ENCODE measurements around the gene GFPT1.
A peak's percentile ranks its signal among the peaks of the same experiment; 100 is the strongest.

GFPT1 gene

DNA sequence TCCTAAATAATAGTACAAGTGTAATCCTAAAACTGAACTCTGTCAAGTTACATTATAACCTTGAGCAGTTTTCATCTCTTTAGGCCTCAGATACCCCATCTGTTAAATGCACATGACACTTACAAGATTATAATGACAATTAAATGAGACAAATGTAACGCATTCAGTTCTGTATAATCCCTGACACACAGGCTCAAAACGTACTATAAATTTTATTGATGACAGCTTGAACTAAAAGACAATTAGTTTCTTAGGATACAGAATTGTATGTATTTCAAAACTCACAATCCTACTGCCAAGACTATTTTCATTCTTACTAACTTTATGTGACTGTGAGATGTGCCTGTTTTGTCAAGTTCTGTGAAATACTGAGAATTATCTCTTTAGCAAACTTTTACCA is 56.2 kb downstream of the GFPT1 start:
- no peak for DNase-seq (ENCODE audit: extremely low read depth in 1 of 2, low read depth in 1 of 2)

DNA sequence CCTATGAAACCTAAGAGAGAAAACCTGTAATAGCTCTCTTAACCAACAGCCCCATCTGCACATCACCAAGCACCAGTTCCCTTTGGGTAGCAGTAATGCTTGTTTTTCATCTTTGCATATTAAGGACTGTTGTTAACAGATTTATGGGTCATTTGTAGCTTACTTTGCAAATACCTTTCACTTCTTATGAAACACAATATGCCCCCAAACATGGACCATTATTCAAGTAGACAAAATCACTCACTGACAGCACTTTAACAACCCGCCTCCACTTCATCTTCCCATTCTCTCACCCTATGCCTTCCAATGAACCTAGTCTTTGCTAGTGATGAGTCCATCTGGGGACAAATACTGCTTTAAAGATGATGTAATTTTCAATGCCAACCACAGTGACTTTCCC is 64.4 kb downstream of the GFPT1 start:
- DNase-seq (ENCODE audit: extremely low read depth in 1 of 2, low read depth in 1 of 2), result no peak

DNA sequence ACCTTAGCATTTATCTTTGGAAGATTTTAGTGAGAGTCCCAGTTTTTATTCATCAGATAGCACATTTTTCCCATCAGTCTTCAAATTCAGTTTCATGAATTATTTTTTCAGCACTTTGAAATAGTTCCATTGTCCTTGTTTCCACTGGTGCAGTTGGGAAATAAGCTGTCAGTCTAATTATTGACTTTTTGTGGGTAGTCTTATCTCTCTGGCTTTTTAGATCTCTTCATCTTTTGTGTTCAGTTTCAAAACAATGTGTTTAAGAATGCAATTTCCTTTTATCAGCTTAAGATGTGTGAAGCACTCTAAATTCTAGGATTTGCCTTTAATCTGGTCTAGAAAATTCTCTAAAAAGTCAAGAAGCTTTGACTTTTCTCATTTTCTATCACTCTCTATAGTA is 70.5 kb downstream of the GFPT1 start:
- DNase-seq (ENCODE audit: extremely low read depth in 1 of 2, low read depth in 1 of 2), result no peak

DNA sequence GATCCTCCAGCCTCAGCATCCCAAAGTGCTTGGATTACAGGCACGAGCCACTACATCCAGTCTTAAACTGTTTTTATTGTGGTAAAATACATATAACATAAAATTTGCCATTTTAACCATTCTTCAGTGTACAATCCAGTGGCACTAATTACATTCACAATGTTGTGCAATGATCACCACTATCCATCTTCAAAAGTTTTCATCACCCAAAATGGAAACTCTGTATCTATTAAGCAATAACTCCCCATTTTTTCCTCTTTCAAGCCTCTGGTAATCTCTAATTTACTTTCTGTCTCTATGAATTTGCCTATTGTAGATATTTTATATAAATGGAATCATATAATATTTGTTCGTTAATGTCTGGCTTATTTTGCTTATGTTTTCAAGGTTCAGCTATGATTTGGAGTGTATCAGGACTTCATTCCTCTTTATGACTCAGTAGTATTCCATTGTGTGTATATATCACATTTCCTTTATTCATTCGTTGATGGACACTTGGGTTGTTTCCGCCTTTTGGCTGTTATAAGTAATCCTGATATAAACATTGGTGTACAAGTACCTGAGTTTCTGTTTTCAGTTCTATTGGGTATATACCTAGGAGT is 71.8 kb downstream of the GFPT1 start:
- no peak for DNase-seq (ENCODE audit: extremely low read depth in 1 of 2, low read depth in 1 of 2)

DNA sequence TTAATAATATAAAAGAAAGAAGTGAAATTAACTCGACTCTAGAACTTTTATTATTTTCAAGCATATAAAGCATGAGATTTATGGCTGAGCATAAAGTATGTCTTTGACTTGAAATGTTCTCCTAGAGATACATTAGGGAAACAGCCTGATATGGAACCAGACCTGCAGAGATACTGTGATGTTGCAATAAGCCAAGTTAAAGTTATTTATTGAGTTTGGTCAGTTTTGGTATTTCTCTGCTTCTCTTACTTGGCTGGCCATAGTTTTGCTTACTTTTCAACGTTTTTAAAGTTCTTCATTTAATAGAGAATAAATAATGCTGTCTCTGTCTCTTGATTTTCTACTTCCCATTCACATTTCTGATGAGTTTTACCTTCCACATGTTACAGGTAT is 76.0 kb downstream of the GFPT1 start:
- DNase-seq (ENCODE audit: extremely low read depth in 1 of 2, low read depth in 1 of 2), result no peak

DNA sequence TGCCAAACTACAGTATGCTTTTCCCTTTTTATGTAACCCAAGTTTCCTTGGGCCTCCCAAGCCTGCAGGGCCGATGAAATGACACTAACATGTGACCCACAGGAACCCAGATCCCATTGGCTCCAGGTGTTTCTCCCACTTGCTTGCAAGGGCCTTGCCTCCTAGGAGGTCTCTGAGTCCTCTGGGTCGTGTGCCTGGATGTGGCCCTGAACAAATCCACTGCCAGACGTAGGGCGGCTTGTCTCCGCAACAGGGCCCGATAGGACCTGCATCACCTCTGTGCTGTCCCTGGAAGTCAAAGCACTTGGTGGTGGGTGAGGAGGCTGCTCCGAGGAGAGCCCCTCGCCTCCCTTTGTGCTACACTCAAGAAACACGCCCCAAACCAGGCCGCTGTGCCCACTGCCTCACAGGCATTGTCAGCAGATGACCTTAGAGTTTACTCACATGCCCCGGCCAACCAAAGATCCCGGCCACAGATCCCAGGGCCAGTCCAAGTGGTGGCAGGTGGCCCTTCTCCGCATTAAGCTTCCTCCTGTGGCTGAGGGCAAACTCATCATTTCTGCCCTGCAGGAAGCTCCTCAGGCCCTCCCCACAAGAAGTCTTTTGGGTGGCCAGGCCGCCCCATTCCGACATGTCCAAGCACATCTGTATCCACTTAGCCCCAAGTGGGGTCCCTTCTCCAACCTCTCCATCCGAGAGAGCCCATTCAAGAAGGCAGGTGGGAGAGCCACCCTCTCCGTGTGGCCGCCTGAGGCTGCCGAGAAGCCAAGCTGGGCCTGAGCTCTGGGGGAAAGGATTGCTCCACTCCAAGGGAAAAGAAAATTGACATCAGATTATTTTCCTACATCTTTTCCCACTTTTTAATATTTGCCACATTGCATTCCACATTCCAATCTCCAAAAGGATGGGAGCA is 76.7 kb downstream of the GFPT1 start:
- DNase-seq (ENCODE audit: extremely low read depth in 1 of 2, low read depth in 1 of 2), result no peak

DNA sequence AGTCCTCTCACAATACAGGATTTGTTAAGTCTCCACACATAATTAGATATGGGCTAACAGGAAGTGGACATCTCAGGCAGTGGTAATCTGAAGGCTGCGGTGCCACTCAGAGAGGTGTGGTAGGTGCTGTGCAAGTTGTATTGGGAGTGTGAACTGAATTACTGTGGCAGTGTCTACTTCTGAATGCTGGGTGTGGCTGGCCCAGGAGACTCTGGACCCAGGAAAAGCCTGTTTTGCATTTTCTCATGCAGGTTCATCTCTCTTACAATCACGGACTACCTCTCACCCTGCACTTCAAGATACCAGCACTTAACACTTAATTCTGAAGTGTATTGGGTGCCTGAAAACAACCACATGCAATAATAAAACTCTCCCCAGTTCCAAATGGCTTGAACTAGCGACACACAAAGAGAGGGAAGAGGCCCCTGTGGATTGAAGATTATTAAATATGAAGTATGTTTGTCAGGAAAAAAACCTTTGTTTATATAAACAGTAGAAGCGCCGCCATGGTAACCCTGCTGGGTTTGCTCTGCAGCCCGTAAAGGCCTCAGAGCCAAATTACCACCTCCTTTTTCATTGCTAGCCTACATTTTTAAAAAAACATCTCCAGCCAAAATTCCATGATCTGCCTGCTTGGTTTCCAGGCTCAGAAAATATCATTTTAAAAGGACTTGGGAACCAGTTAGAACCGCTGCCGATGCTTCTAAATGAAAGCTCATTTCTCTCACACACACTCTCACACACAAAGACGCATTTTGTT is 77.5 kb downstream of the GFPT1 start:
- DNase-seq (ENCODE audit: extremely low read depth in 1 of 2, low read depth in 1 of 2), result no peak

DNA sequence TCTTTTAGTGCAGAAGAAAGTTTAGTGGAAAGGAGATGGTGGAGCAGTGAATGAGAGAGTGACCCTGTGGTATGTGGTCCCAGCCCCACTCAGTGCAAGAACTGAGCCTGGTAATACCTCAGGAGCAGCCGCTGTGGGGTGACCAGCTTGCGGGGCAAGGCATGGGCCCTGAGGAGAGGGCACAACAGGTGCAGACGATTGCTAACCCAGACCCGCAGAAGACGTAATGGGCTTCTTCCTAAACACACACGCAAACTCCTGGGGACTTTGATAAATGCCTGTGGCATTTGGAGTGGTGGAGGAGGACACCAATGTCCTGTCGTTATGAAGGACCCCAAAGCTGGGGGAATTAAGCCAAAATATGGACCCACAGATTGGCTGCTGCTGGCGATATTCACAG is 78.7 kb downstream of the GFPT1 start:
- no peak for DNase-seq (ENCODE audit: extremely low read depth in 1 of 2, low read depth in 1 of 2)

DNA sequence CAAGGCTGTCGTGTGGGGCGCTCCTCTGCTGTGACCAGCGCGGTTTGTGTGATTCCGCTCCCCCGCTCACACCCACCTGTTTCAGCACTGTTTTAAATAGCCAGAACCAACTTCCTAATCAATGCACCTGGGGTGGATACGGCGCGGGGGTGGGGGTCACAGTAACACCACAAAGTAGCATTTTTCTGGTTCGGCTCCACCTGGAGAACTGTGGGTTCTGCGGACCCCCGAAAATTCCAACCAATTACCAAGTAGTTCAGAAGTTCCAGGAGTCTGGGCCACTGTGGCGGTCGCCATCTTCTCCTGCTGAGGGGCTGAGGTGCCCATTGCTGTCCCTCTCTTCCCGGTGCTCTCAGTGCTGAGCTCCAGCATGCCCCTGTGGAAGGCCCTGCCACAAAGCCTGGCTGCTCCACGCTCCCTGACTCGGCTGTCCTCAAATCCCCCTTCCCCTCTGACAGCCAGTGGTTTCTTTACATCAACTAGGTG is 79.4 kb downstream of the GFPT1 start:
- DNase-seq (ENCODE audit: extremely low read depth in 1 of 2, low read depth in 1 of 2), result no peak

DNA sequence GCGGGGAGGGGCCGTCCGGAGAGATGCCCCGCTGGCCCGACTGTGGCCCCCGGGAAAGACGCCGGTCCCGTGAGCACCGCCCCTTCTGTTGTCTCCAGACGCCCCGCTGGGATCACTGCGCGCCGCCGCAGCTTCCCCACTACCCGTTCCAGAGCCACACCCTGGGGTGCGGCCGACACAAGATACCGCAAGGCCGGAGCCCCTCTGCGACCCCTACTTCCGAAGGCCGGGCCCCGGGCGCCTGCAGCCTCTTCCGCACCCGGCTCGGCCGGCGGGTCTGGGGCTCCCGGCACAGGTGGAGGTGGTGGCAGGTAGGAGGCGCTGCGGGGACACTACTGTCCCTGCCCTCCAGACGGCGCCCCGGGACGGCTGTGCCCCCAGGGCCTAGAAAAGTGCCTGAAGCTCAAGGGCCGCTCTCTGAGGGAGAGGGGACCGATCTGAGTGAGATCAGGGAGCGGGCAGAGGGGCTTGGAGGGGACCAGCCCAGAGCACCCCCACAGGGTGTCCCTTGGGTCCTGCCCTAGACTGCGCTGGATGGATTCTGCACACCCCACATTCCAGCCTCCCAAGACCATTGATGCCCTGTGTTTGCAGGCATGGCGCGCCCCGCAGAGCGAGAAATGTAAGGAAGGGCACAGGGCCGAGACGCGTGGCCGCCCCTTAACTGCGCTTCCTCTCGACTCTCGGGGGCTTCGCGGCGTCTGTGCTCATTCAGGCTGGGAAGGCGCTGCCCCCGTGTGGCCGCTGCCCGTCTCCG is 80.0 kb downstream of the GFPT1 start:
- DNase-seq (ENCODE audit: extremely low read depth in 1 of 2, low read depth in 1 of 2), result peak; percentile 21 to 44

DNA sequence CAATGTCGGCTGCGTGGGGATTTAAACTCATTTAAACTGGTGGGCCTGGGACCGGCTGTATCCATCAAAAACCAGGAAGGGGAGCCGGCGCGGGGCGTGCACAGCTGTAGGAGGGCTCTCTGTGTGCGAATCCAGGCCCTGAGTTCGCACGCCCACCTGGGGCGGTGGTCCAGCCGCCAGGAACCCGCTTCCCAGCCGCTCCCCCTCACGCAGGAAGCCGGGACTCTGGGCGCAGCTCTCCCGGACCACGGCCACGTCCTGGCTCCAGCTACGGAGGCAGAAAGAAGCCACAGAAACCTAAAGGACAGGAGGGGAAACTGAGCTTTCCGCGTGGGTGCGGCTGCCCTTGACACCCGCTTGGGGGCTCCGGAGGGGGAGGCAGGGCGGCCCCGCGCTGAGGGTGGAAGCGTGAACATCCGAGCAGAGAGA is 80.6 kb downstream of the GFPT1 start:
- DNase-seq (ENCODE audit: extremely low read depth in 1 of 2, low read depth in 1 of 2), result no peak

DNA sequence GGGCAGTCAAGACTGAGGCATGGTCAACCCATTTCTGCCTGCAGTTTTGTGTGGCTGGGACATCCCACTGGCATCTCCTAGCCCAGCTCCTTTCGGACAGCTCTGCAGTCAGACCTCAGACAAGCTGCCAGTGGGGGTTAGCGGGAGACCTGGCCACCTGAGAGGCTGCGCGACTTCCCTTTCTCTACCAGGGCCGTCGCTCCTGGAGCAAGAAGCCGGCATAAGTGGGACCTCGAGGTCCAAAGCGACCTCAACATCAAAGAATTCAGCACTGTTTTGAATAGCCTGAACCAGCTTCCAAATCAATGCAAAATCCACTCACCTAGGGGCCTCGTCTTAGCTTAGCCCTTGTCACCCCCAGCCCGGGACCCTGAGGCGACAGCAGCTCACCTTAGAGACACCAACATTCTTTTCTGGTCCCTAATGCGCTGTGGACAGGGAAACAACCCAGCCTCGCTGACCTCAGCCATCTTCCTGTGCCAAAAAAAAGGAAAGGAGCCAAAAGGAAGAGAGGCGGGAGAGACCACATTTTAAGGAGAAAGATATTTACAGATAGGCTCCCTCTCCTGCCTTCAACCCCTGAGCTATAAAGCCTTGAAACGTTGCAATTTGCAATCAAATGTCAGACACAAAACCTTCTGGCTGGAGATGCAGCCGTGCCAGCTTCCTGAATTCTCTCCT is 81.2 kb downstream of the GFPT1 start:
- no peak for DNase-seq (ENCODE audit: extremely low read depth in 1 of 2, low read depth in 1 of 2)

DNA sequence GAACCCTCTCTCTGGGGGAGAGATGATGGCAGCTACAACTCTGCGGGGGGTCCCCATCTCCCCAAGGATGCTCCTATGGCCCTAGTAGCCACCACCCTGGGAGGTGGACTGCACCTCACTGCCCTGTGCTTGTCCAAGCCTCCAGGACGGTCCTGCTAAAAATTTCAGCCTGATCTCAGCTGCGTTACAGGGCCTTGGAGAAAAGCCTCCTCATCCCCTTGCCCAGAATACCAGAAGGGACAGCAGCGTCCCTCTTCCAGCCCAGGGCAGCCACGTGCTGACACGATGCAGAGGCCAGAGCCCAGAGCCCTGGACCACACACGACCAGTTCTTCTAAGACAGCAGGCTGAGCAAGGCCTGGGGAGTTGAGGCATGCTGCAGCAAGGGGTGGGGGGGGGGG is 81.9 kb downstream of the GFPT1 start:
- DNase-seq (ENCODE audit: extremely low read depth in 1 of 2, low read depth in 1 of 2), result no peak

DNA sequence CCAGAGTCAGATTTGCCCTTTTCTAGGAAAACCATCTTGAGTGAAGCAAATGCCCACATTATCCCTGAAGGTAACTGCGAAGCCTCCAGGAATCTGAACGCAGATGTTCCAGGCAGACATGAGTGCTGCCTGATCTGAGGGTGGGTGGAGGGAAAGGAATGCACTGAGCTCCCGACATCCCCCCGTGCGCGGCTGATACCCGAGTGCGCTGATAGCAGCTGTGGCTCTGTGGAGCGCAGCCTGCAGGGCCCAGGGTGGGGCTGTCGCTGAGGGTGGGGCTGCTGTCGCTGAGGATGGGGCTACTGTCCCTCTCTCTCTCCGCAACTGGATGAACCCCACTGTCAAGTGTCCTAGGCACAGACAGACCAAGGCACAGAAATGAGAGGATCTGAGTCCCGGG is 82.4 kb downstream of the GFPT1 start:
- no peak for DNase-seq (ENCODE audit: extremely low read depth in 1 of 2, low read depth in 1 of 2)

DNA sequence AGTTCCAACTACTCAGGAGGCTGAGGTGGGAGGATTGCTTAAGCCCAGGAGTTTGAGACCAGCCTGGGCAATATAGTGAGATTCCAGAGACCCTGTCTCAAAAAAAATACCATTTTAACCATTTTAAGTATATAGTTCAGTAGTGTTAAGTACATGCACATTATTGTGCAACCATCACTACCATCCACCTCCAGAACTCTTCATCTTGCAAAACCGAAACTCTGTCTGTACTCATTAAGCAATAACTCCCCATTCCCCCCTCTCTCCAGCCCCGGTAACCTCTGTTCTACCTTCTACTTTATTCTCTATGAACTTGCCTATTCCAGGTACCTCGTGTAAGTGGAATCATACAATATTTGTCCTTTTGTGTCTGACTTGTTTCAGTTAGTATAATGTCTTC is 86.4 kb downstream of the GFPT1 start:
- DNase-seq (ENCODE audit: extremely low read depth in 1 of 2, low read depth in 1 of 2), result no peak

DNA sequence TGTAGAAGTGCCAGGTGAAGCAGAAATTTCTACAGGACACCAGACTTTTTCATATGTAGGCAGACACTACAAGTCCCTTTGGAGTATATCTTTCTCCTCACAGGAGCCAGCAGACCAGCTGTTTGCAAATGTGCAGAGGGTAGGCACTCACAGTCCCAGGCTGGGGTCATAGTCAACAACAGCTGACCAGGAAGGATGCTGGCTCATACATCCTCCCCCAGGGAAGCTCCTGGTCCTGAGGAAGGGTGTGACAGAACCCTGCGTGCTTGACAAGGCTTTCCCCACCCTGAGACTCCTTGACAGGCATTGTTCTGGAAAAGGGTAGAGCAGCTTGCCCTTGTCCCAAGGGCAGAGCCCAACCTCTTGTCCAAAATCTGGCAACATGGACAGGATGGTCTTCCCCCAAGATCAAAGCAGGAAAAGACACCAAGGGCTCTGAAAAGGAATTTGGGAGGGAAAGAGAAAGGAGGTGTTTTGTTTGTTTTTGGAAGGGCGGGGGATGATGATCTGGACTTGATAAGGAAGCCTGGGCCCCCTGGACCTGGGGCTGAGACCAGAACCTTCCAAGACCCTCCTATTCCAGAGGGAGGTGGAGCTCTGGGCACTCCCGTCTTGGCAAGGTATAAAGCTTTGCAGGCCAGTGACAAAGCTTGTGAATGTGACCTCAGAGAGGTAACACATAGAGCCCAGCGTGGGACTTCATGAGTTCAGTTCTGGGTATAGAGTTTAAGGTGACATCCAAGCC is 87.1 kb downstream of the GFPT1 start:
- DNase-seq (ENCODE audit: extremely low read depth in 1 of 2, low read depth in 1 of 2), result no peak

DNA sequence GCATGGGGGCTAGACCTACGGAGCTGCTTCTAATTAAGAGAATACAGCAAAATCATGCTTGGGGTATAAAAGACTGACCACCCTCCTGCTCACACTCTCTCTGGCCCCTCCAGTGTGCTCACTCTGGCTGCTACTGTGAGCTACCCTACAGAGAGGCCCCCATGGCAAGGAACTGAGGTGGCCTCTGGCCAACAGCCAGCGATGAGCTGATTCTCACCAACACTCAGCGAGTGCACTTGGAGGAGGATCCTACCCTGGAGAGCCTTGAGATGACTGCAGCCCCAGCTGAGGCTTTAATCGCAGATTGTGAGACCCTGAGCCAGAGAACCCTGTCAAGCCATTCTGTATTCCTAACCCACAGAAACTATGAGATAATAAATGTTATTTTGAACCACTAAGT is 88.2 kb downstream of the GFPT1 start:
- DNase-seq (ENCODE audit: extremely low read depth in 1 of 2, low read depth in 1 of 2), result no peak

DNA sequence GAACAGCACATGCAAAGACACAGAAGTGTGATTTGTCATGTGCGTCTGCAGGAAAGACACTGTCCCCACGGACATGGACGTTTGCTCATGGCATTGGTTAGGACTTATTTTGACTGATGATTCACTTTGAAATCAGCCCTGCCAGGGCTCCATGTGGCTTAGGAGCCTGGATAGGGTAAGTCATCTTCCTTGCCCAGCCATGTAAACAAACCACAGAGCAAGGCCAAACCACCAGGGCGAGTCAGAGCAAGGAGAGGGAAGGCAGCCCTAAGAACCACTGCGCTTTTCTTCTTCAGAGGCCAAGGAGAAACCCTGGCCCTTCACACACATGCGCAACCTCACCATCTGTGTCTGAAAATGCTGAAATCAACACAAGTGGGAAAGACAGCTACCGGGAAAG is 88.8 kb downstream of the GFPT1 start:
- no peak for DNase-seq (ENCODE audit: extremely low read depth in 1 of 2, low read depth in 1 of 2)

DNA sequence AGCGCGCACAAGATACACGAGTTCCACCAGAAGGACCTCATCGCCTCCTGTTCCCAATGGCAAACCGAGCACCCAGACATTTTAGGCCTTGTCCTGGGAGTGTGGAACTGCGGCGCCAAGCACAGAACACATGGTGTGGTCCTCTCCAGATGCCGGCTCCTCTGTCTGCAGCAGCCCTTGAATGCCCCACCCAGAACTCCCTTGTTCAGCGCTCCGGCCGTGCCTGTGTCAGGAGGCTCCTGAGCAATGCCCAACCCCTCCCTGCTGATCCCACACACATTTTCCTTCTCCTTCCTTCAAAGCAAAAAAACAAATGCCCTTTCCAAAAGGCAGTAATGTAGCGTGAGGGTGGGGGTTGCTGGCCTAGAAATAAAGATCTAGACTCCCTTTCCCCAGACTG is 89.8 kb downstream of the GFPT1 start:
- DNase-seq (ENCODE audit: extremely low read depth in 1 of 2, low read depth in 1 of 2), result no peak

DNA sequence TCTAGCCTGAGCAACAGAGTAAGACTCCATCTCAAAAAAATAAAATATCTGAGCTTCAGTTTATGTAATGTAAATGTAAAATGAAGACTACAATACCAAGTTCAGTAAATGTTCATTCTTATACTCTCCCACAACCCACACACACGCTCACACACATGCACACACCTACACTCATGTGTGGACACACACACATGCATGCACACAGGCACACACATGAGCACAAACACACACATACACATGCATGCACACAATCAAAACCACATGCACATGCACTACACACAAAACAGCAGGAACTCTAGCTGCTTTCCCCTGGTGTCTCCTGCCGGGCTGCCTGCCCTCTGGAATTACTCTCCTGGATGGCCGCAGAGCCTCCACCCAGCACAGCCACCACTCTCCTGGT is 90.6 kb downstream of the GFPT1 start:
- DNase-seq (ENCODE audit: extremely low read depth in 1 of 2, low read depth in 1 of 2), result no peak
